Measurements from ENCODE around the gene METTL8.
"Not testable (repeated sequence)": the region's sequence is repeated elsewhere in the genome, so short reads cannot be mapped to it uniquely, and the experiment has no call there.

Gene METTL8

GRCh38 chr2:171430516-171431410 lies 3.0 kb downstream of the METTL8 start:
- no peak for DNase-seq

- not testable (repeated sequence) for DNase-seq
These were observed 10.9 kb downstream of the METTL8 start for GRCh38 chr2:171422710-171423495.

- no peak for DNase-seq
These were observed 12.8 kb downstream of the METTL8 start for GRCh38 chr2:171420728-171421563.

GRCh38 chr2:171419333-171419732 lies 14.5 kb downstream of the METTL8 start:
- DNase-seq: no peak

GRCh38 chr2:171416009-171416926 lies 17.5 kb downstream of the METTL8 start:
- DNase-seq: peak; percentile 11 to 86

GRCh38 chr2:171414645-171415044 lies 19.1 kb downstream of the METTL8 start:
- DNase-seq: not testable (repeated sequence)

- DNase-seq: no peak
These were observed 21.1 kb downstream of the METTL8 start for GRCh38 chr2:171412571-171413175.

- DNase-seq: no peak
These were observed 21.9 kb downstream of the METTL8 start for GRCh38 chr2:171411791-171412483.

GRCh38 chr2:171411214-171411613 lies 22.6 kb downstream of the METTL8 start:
- no peak for DNase-seq

- no peak for DNase-seq
These were observed 23.2 kb downstream of the METTL8 start for GRCh38 chr2:171410624-171411023.

GRCh38 chr2:171410101-171410500 lies 23.7 kb downstream of the METTL8 start:
- no peak for DNase-seq

- DNase-seq: no peak
These were observed 24.3 kb downstream of the METTL8 start for GRCh38 chr2:171409436-171409971.

GRCh38 chr2:171407676-171408044 lies 26.1 kb downstream of the METTL8 start:
- DNase-seq: no peak

- no peak for DNase-seq
These were observed 26.6 kb downstream of the METTL8 start for GRCh38 chr2:171407030-171407675.

GRCh38 chr2:171406044-171406443 lies 27.7 kb downstream of the METTL8 start:
- DNase-seq: no peak

- no peak for DNase-seq
These were observed 28.2 kb downstream of the METTL8 start for GRCh38 chr2:171405546-171405945.

- no peak for DNase-seq
These were observed 29.1 kb downstream of the METTL8 start for GRCh38 chr2:171404719-171405118.

- DNase-seq: no peak
These were observed 29.5 kb downstream of the METTL8 start for GRCh38 chr2:171404261-171404660.

GRCh38 chr2:171402906-171403580 lies 30.7 kb downstream of the METTL8 start:
- no peak for DNase-seq
